MM.1S (cell line): ENCODE results near the gene CDH12.
"Not testable (repeated sequence)": the region's sequence is repeated elsewhere in the genome, so short reads cannot be mapped to it uniquely, and the experiment has no call there.

Experiments used
- CTCF ChIP-seq: fragments of 300-600 bp; sonication (generic); IDR thresholded peaks from 2 replicates; pipeline ENCODE4 v1.5.1; 2016; ENCODE audit warnings: antibody characterized with exemption, low read length, mixed read lengths
- EZH2 ChIP-seq: fragments of 300-600 bp; sonication (generic); optimal IDR thresholded peaks from 2 replicates; pipeline ENCODE3; 2017; ENCODE audit warnings: low read depth, mild to moderate bottlenecking, antibody characterized with exemption, low read length, mixed read lengths
- EZH2phosphoT487 ChIP-seq: fragments of 300-600 bp; sonication (generic); IDR thresholded peaks from 2 replicates; pipeline ENCODE4 v1.6.1; 2018; ENCODE audit warnings: antibody characterized with exemption, low read length

- TF ChIP-seq EZH2, CTCF, EZH2phosphoT487: not testable (repeated sequence)
Measured at GRCh38 chr5:22213703-22214495, 639.2 kb downstream of the CDH12 start.
